Activated naive CD4-positive, alpha-beta T cell treated with anti-CD3 and anti-CD28 coated beads, Interleukin-2, amount 10 ng/mL, durations not matched to agents 7 days and 5 days (primary cell): ENCODE results near the gene GPR3.

Experiments
- CTCF ChIA-PET: fragments of 350-600 bp; sonication (Branson Sonifier 250); formaldehyde crosslinking; loops from one replicate; lab custom pipeline; 2021; ENCODE audit warnings: antibody characterized with exemption; lab: Charles Lee
- DNase-seq: peaks from one replicate; pipeline ENCODE4 v3.0.0-alpha.2; 2020
- H3K27ac Mint-ChIP-seq: one replicate; pipeline ENCODE4 v1.8.0; 2021; ENCODE audit warnings: mild to moderate bottlenecking, moderate library complexity, mixed read lengths
- H3K27me3 Mint-ChIP-seq: one replicate; pipeline ENCODE4 v1.8.0; 2021; ENCODE audit warnings: mild to moderate bottlenecking, mixed read lengths
- H3K36me3 Mint-ChIP-seq: one replicate; pipeline ENCODE4 v1.8.0; 2021; ENCODE audit warnings: mixed read lengths
- H3K4me1 Mint-ChIP-seq: one replicate; pipeline ENCODE4 v1.8.0; 2021; ENCODE audit warnings: mixed read lengths
- H3K4me3 Mint-ChIP-seq: one replicate; pipeline ENCODE4 v1.8.0; 2021; ENCODE audit warnings: mild to moderate bottlenecking, moderate library complexity, mixed read lengths
- H3K9me3 Mint-ChIP-seq: one replicate; pipeline ENCODE4 v1.8.0; 2021; ENCODE audit warnings: mixed read lengths

The GPR3 gene

DNA sequence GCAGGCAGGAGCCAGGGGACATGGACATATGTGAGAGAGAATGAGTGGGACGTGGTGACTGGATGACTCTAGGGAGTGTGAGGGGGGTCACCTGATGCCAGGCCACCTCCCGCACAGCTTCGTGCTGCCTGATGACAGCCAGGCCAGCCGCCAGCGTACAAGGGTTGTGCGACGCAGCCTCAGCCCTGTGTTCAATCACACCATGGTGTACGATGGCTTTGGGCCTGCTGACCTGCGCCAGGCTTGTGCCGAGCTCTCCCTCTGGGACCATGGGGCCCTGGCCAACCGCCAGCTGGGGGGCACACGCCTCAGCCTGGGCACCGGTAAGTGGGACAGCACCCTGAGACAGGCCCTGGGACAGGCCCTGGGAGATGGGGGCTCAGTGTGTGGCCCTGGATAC is 39.3 kb upstream of the GPR3 start:
- no peak for DNase-seq
- Mint-ChIP-seq H3K4me1 (peaks cover 31% of the 10 kb centered on the region), H3K27me3 (peaks cover 10% of the 10 kb centered on the region), H3K4me3 (no peak overlapping the region), H3K36me3 (peaks cover 10% of the 10 kb centered on the region), H3K27ac (no peak overlapping the region), H3K9me3 (no peaks in the 10 kb centered on the region)
- CTCF ChIA-PET = interaction anchor here (0.8 to 8.0 kb wide), 3 partner anchors 16 to 51 kb away, joined by 3 to 96 read pairs (median 6); partner anchors contain the start of gene MAP3K6

DNA sequence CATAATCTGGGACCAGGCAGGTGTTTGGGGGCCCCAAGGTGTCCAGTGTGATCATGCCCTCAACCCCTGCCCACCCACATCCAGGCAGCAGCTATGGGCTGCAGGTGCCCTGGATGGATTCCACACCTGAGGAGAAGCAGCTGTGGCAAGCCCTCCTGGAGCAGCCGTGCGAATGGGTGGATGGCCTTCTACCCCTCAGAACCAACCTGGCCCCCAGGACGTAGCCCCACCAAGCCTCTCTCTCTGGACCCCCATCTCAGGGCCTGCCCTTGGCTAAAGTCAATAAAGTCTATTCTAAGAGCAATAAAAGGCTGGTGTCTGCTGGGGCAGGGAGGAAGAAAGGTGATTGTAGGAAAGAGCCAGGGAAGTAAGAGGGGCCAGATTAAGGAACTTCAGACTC is 38.8 kb upstream of the GPR3 start:
- Mint-ChIP-seq H3K9me3 (no peaks in the 10 kb centered on the region), H3K4me1 (peaks cover 31% of the 10 kb centered on the region), H3K4me3 (no peak overlapping the region), H3K36me3 (peaks cover 10% of the 10 kb centered on the region), H3K27ac (no peak overlapping the region), H3K27me3 (peaks cover 15% of the 10 kb centered on the region)
- no peak for DNase-seq
- CTCF ChIA-PET = interaction anchor here (0.8 to 8.0 kb wide), 4 partner anchors 15 to 42 kb away, joined by 3 to 96 read pairs (median 26); partner anchors contain the start of gene MAP3K6

DNA sequence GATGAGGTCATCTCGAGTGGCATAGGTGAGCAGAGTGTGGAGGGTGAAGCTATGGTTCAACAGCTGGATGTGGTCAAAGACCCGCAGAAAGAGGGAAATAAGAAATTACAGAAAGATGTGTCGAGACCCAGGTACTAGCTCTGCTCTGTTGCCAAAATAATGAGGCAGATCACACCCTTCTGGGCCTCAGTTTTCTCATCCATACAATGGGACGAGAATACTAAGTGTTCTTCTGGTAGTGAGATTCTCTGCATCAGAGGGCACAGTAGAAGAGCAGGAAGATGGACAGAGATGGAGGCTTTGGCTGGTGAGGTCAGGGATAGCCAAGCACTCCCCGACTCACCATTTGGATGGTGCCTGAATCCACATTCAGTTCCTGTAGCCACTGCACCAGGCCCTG is 36.7 kb upstream of the GPR3 start:
- Mint-ChIP-seq H3K4me3 (peak overlapping the region; percentile 67), H3K4me1 (peaks cover 39% of the 10 kb centered on the region), H3K36me3 (peaks cover 5% of the 10 kb centered on the region), H3K9me3 (no peaks in the 10 kb centered on the region), H3K27ac (peak overlapping the region; percentile 72), H3K27me3 (peaks cover 31% of the 10 kb centered on the region)
- no peak for DNase-seq
- CTCF ChIA-PET = interaction anchor here (1.5 to 8.0 kb wide), 7 partner anchors 10 to 55 kb away, joined by 4 to 96 read pairs (median 25); partner anchors contain the start of gene MAP3K6

DNA sequence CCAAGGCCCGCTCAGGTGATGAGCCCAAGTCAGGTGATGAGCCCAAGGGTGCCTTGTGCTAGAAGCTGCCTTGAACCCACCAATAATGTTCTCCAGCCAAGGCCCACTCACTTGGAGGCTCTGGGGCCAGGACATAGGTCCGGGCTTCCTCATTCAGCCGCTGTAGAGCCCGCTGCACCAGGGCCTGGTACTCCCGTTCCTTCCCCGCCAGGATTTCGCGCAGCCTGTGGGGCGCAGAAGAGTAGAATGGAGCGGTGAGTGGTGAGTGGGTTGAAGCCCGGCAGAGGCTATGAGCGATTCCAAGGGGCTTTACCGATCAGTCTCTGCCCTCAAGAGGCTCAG is 36.2 kb upstream of the GPR3 start:
- Mint-ChIP-seq H3K4me3 (peak overlapping the region; percentile 67), H3K4me1 (peaks cover 40% of the 10 kb centered on the region), H3K27me3 (peaks cover 36% of the 10 kb centered on the region), H3K27ac (peak overlapping the region; percentile 72), H3K36me3 (peaks cover 5% of the 10 kb centered on the region), H3K9me3 (no peaks in the 10 kb centered on the region)
- DNase-seq = no peak
- CTCF ChIA-PET = interaction anchor here (1.5 to 8.0 kb wide), 7 partner anchors 10 to 55 kb away, joined by 4 to 96 read pairs (median 25); partner anchors contain the start of gene MAP3K6

DNA sequence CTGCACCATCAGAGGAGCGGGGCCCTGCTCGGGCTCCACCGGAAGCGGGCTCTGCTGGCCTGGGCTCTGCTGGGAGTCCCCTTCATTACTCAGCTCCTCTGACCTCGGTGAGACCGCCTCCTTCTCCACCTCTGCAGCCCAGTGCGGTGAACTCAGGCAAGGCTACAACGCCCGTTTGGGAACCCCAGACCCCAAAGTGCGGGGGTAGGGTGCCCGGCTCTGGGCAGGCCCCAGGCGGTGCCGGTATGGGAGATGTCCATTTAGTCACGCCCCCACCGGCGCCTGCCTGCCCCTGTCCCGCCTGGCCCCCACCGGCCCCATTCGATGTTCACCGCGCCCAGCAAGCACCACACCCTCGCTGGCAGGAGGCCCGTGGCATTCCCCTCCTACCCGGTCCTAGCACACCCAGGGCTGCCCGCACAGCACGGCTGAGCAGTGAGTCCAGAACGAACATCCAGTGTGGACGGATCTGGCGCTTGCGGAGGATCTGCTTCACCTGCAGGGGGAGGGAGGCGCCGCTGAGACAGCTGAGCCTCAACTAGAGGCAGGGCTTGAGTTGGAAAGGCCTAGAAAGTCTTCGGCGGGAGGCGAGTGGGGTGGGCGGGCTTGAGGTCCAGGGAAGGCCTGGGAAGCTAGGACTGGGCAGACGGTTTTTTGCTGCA is 35.7 kb upstream of the GPR3 start:
- H3K4me3 Mint-ChIP-seq = peak overlapping the region; percentile 67
- H3K36me3 Mint-ChIP-seq = peaks cover 4% of the 10 kb centered on the region
- H3K27ac Mint-ChIP-seq = peak overlapping the region; percentile 88
- peaks cover 39% of the 10 kb centered on the region for H3K27me3 Mint-ChIP-seq
- CTCF ChIA-PET = interaction anchor here (0.7 to 8.0 kb wide), 24 partner anchors 8 to 251 kb away, joined by 3 to 96 read pairs (median 5); partner anchors contain the start of genes CD164L2, GPR3, MAP3K6 and SYTL1
- H3K4me1 Mint-ChIP-seq = peaks cover 41% of the 10 kb centered on the region
- DNase-seq = peak; percentile 35
- H3K9me3 Mint-ChIP-seq = no peaks in the 10 kb centered on the region

DNA sequence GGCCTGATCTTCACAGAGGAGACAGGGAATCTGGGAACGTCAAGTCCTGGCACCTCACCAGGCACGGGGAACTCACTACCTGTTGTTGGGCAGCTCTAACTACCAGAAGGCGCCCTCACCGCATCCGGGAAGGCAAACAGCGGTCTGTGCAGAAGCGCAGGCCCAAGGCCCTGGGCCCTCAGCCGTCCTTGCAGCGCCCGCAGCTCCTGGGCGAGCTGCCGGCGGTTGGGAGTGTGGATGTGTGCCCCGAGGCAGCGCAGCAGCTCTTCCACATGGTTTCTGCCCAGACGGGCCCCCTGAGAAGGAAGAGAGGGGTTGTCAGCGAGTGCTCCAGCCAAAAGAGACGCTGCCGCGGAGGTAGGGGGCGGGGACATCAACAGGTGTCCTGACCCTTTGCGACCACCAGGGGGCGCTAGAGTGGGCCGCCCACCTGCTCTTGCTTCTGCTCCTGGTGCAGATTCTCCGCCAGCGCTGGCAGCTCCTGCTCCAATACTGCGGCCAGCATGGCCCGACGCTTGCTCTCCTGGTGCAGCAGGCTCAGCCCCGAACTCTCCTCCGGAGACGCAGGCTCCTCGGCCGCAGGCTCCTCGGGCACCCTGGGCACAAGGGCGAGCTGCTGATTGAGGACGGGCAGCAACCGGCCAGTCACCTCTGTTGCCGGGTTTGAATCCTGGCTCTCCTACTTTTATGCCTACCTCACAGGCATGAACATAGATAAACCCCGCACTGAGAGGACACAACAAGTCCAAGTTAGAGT is 35.0 kb upstream of the GPR3 start:
- Mint-ChIP-seq H3K4me1 (peaks cover 41% of the 10 kb centered on the region), H3K9me3 (no peaks in the 10 kb centered on the region), H3K36me3 (peaks cover 4% of the 10 kb centered on the region), H3K27ac (peak overlapping the region; percentile 88), H3K4me3 (peak overlapping the region; percentile 67), H3K27me3 (peaks cover 39% of the 10 kb centered on the region)
- DNase-seq = peak; percentile 87
- CTCF ChIA-PET = interaction anchor here (0.7 to 8.0 kb wide), 23 partner anchors 9 to 250 kb away, joined by 3 to 96 read pairs (median 6); partner anchors contain the start of genes CD164L2, GPR3, MAP3K6 and SYTL1

DNA sequence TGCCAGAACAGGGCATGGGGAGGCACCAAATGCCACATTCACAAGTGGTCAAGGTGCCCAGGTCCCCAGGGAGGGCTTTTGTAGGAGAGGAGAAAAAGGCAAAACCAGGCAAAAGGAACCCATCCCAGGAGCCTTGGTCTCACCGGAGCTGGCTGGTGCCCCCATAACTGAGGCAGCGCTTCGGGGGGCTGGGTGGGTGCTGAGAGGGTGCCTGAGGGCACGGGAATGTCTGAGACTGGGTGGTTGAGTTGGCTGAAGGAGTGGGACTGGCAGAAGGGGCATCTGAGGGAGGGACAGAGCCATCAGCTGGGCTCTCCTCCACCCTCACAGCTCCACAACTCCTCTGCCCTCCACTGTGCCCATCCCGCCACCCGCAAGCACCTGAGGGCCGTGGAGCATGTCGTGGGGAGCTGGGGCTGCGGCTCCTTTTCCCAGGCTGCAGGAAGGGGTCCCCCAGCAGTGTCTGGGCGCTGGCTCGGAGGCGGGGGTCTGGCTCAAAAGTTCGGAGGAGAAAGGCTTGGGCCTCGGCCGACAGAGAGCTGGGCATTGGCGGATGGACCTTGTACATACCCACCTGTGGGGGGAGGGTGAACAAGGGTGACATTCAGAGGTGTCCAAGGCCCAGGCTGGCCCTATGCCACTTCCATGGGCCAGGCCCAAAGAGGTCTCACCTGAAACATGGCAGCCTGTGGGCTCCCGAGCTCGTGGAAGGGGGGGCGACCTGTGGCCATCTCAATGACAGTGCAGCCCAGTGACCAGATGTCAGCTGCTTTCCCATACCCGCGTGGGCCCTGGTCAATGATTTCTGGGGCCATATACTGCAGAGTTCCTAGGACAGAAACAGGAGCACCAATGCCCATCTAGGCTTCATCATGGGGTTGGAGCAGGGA is 34.1 kb upstream of the GPR3 start:
- CTCF ChIA-PET = interaction anchor here (0.9 to 8.0 kb wide), 16 partner anchors 11 to 249 kb away, joined by 3 to 96 read pairs (median 10); partner anchors contain the start of genes GPR3, MAP3K6 and SYTL1
- no peak overlapping the region for H3K27ac Mint-ChIP-seq
- no peak for DNase-seq
- no peak overlapping the region for H3K4me3 Mint-ChIP-seq
- H3K27me3 Mint-ChIP-seq = peaks cover 39% of the 10 kb centered on the region
- H3K4me1 Mint-ChIP-seq = peaks cover 41% of the 10 kb centered on the region
- peaks cover 4% of the 10 kb centered on the region for H3K36me3 Mint-ChIP-seq
- no peaks in the 10 kb centered on the region for H3K9me3 Mint-ChIP-seq

DNA sequence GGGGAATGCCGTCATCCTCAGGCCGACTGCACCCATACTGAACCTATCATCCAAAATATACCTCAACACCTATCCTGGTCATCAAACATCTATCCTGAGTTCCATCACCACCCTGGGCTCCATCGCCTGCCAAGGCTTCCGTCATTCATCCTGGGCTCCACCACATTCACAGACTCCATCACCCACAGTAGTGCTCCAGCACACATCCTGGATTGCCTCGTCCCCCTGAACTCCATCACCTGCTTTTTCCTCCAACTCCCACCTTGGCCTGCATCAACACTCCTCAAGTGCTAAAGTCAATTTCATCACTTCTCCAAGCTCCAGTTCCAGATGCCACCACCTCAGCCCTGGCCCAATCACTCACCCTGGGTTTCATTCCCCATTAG is 33.5 kb upstream of the GPR3 start:
- H3K27ac Mint-ChIP-seq = no peak overlapping the region
- CTCF ChIA-PET = interaction anchor here (0.9 to 8.0 kb wide), 6 partner anchors 10 to 42 kb away, joined by 3 to 96 read pairs (median 19); partner anchors contain the start of genes GPR3 and MAP3K6
- H3K4me3 Mint-ChIP-seq = no peak overlapping the region

DNA sequence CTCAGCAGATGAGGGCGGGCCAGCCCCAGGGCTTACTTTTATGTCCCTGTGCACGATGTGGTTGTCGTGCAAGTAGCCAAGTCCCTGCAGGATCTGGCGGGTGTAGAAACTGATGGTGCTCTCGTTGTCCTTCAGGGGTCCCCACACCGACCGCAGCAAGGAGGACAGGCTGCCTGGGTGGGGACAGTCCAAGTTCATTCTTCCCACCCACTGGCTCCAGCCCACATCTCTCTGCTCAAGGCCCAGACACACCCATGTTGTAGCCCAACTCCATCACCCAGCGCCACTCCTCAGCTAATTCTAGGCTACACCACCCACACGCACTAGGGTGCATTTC is 32.6 kb upstream of the GPR3 start:
- H3K4me3 Mint-ChIP-seq = peak overlapping the region; percentile 13
- H3K4me1 Mint-ChIP-seq = peaks cover 48% of the 10 kb centered on the region

More for the DNA sequence above, 33.5 kb upstream of the GPR3 start:
- Mint-ChIP-seq H3K9me3 (no peaks in the 10 kb centered on the region), H3K36me3 (peaks cover 2% of the 10 kb centered on the region), H3K27me3 (peaks cover 39% of the 10 kb centered on the region), H3K4me1 (peaks cover 41% of the 10 kb centered on the region)
- no peak for DNase-seq

DNA sequence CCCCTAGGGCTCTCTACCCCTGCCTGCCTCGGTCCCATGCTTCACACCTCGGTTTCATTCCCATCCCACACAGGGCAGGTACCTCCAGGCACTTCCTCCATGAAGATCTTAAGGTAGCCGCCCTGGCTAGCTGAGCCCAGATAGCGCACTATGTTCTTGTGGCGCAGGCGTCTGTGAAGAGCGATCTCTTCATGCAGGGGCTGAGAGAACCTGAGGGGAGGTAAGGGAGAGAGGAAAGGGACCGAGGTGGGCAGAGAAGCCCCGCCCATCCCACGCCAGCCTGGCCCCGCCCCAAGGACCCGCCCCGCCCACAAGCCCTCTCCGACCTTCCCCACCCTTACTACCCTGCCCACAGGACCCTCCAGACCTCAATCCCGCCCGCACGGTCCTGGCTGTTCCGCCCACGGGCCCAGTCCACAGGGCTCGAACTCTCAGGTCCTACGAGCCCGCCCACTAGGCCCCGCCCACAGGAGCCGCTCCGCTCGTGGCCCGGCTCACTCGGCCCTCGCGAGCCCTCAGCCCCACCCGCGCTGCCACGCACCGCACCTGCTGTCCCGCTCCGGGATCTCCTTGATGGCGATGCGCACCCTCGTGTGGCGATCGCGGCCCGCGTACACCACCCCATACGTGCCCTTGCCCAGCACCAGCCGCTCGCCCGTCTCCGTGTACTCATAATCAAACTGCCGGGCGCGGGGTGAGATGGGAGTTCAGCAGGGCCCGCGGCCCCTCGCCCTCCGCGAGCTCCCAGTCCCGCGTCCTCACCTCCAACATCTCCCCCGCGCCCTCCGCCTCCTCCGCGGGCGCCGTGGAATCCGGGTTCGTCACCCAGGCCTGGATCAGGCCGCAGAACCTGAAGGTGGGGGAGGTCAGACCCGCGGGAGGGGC is 32.0 kb upstream of the GPR3 start:
- Mint-ChIP-seq H3K4me1 (peaks cover 54% of the 10 kb centered on the region), H3K27ac (no peak overlapping the region), H3K27me3 (peaks cover 39% of the 10 kb centered on the region), H3K9me3 (no peaks in the 10 kb centered on the region), H3K36me3 (no peaks in the 10 kb centered on the region), H3K4me3 (peak overlapping the region; percentile 13)
- CTCF ChIA-PET = interaction anchor here (1.3 to 8.0 kb wide), 2 partner anchors 9 to 28 kb away, joined by 5 to 96 read pairs; partner anchors contain the start of gene MAP3K6
- peak; percentile 71 for DNase-seq

More for the DNA sequence above, 32.6 kb upstream of the GPR3 start:
- DNase-seq = no peak
- no peak overlapping the region for H3K27ac Mint-ChIP-seq
- no peaks in the 10 kb centered on the region for H3K9me3 Mint-ChIP-seq
- CTCF ChIA-PET = interaction anchor here (0.9 to 8.0 kb wide), 4 partner anchors 9 to 35 kb away, joined by 4 to 96 read pairs (median 26); partner anchors contain the start of gene MAP3K6
- H3K36me3 Mint-ChIP-seq = no peaks in the 10 kb centered on the region
- H3K27me3 Mint-ChIP-seq = peaks cover 39% of the 10 kb centered on the region

DNA sequence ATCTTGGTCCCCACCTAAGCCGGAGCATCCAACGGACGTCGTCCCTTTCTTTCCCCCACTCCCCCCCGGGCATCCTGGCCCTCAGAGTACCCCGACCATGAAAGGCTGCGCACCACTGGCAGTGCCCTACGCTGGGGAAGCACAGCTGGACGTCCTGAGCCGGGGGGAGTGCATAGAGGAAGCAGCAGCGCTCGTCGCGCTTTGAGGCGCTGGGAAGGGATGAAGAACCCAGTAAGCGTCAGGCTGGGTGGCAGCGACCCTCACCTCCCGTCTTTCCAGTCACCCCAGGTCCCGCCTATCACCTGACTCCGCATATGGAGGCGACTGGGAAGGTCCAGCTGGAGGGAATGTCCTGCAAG is 31.4 kb upstream of the GPR3 start:
- peaks cover 39% of the 10 kb centered on the region for H3K27me3 Mint-ChIP-seq
- CTCF ChIA-PET = interaction anchor here (0.6 to 1.3 kb wide), 2 partner anchors 28 to 370 kb away, joined by 3 to 5 read pairs; no protein-coding TSS in a partner anchor
- H3K4me3 Mint-ChIP-seq = peak overlapping the region; percentile 26
- no peak for DNase-seq
- no peaks in the 10 kb centered on the region for H3K36me3 Mint-ChIP-seq
- no peak overlapping the region for H3K27ac Mint-ChIP-seq
- peaks cover 54% of the 10 kb centered on the region for H3K4me1 Mint-ChIP-seq
- H3K9me3 Mint-ChIP-seq = no peaks in the 10 kb centered on the region

DNA sequence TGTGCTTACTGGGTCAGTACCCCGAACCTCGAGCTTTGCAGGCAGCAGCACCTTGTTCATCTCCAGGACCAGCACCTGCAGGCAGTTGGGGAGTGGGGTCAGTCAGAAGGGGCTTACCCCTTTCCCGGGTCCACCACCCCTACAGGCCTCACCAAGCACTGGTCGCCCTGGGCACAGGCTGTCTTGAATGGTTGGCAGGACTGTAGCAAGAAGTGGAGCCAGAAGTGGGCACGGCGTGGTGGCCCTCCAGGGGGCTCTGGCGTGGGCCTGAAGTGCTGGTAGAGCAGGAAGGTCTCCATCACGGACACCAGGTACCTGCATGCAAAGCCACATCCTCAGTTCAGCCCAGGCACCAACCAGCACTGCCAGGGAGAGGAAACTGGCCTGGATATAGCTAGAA is 30.9 kb upstream of the GPR3 start:
- H3K27ac Mint-ChIP-seq = no peak overlapping the region
- CTCF ChIA-PET = interaction anchor here (0.6 to 1.2 kb wide), 3 partner anchors 19 to 369 kb away, joined by 3 to 5 read pairs (median 3); partner anchors contain the start of gene SYTL1

More for the DNA sequence above, 30.9 kb upstream of the GPR3 start:
- peaks cover 39% of the 10 kb centered on the region for H3K27me3 Mint-ChIP-seq
- DNase-seq = no peak
- no peaks in the 10 kb centered on the region for H3K9me3 Mint-ChIP-seq
- H3K36me3 Mint-ChIP-seq = no peaks in the 10 kb centered on the region
- H3K4me1 Mint-ChIP-seq = peaks cover 49% of the 10 kb centered on the region
- no peak overlapping the region for H3K4me3 Mint-ChIP-seq
